Measurements from ENCODE around the gene MPDZ.

GRCh38 chr9:13264788-13265187 lies 14.7 kb downstream of the MPDZ start:
- no peak for TF ChIP-seq YY1 (tag by site-specific recombination; IDR thresholded peaks at IDR 0.05)
- TF ChIP-seq ZNF114 (tag by site-specific recombination; IDR thresholded peaks at IDR 0.05), result no peak
- TF ChIP-seq CTCF (tag by site-specific recombination; IDR thresholded peaks at IDR 0.05), result no peak
- no peak for TF ChIP-seq ZNF274 (IDR thresholded peaks at IDR 0.05; ENCODE audit: low read length)
- no peak for TF ChIP-seq ZNF274 (tag by site-specific recombination; IDR thresholded peaks at IDR 0.05; ENCODE audit: borderline replicate concordance)
- TF ChIP-seq PRDM4 (tag by site-specific recombination; IDR thresholded peaks at IDR 0.05), result no peak
- no peak for TF ChIP-seq MYNN (tag by site-specific recombination; IDR thresholded peaks at IDR 0.05; ENCODE audit: borderline replicate concordance)
- no peak for TF ChIP-seq ZNF76 (tag by site-specific recombination; IDR thresholded peaks at IDR 0.05; ENCODE audit: borderline replicate concordance, low read depth)
